ENCODE data around the gene ADCY2. TPM values are rescaled to one million over a fixed set of nuclear protein-coding genes. Genes with fewer than 3 reads are reported as not detected.
"Not testable (repeated sequence)": the region's sequence is repeated elsewhere in the genome, so short reads cannot be mapped to it uniquely, and the experiment has no call there.

ADCY2 gene
- total RNA-seq, 1 donor from 2014 or later = 18.4 TPM

- intact Hi-C loops (cut with DNase I) = no loop called here
- TF ChIP-seq POLR2AphosphoS5 (IDR thresholded peaks at IDR 0.05; ENCODE audit: insufficient read depth in 1 of 2, low read depth in 1 of 2) (no peak), POLR2A (IDR thresholded peaks at IDR 0.05) (no peak), CTCF (IDR thresholded peaks at IDR 0.05) (no peak)
- Histone ChIP-seq H3K9me3 (no peaks in the 10 kb centered on the region), H3K4me3 (no peak overlapping the region), H3K4me1 (no peaks in the 10 kb centered on the region), H3K36me3 (no peaks in the 10 kb centered on the region), H3K27me3 (no peaks in the 10 kb centered on the region), H3K27ac (no peak overlapping the region)
- DNase-seq (ENCODE audit: extremely low spot score in 2 of 2) = no peak
Observed at GRCh38 chr5:7420510-7421280, 24.8 kb downstream of the ADCY2 start.

DNA sequence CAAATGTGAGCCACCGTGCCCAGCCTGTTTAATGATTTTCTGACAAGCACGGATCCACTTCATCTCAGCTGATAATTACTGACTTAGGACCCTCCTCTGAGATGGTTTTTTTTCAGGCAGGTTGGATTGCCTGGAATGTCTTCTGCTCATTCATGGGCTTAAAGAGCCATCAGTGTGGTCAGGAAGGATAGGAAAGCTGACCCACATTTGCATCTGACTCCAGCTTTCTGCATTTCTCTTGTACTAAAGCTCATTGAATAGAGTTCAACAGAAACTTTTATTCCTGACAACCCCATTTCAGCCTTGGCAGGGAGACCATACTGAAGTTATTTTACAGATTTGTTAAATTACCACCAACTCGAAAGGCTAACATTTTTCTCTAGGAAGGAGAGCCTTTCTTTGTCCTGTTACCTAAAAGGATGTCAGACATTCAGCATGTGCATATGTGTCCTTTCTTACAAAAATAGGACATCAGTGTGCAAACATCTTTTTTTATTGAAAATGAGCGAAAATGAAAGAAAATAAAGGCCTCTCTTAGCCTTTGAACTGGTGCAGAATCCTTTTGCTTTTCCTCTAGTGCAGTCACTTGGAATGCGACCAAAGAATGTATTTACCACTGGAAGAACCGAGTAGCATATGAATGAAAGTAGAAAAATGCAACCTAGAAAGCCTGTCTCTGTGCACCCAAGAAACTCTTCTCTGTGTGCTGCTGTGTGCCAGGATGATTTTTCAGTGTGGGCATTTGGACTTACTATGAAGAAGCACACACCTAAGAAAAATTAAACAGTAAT, 26.6 kb downstream of the ADCY2 start:
- Histone ChIP-seq H3K9me3 (no peaks in the 10 kb centered on the region), H3K27me3 (no peaks in the 10 kb centered on the region), H3K4me3 (no peak overlapping the region), H3K4me1 (no peaks in the 10 kb centered on the region), H3K27ac (no peak overlapping the region), H3K36me3 (no peaks in the 10 kb centered on the region)
- no peak for DNase-seq (ENCODE audit: extremely low spot score in 2 of 2)
- TF ChIP-seq CTCF (IDR thresholded peaks at IDR 0.05) (no peak), POLR2A (IDR thresholded peaks at IDR 0.05) (no peak), POLR2AphosphoS5 (IDR thresholded peaks at IDR 0.05; ENCODE audit: insufficient read depth in 1 of 2, low read depth in 1 of 2) (no peak)
- intact Hi-C loops (cut with DNase I) = no loop called here

- H3K36me3 ChIP-seq; H3K4me3 ChIP-seq; H3K27me3 ChIP-seq; H3K4me1 ChIP-seq; DNase-seq (ENCODE audit: extremely low spot score in 2 of 2); H3K9me3 ChIP-seq; intact Hi-C loops (cut with DNase I); H3K27ac ChIP-seq: not testable (repeated sequence)
Observed at GRCh38 chr5:7423231-7423630, 27.3 kb downstream of the ADCY2 start.

GRCh38 chr5:7425830-7426229, 29.9 kb downstream of the ADCY2 start:
- intact Hi-C loops (cut with DNase I) = no loop called here
- no peak for DNase-seq (ENCODE audit: extremely low spot score in 2 of 2)
- Histone ChIP-seq H3K36me3 (no peaks in the 10 kb centered on the region), H3K4me3 (no peak overlapping the region), H3K4me1 (no peaks in the 10 kb centered on the region), H3K27me3 (no peaks in the 10 kb centered on the region), H3K27ac (no peak overlapping the region), H3K9me3 (no peaks in the 10 kb centered on the region)
- TF ChIP-seq POLR2AphosphoS5 (IDR thresholded peaks at IDR 0.05; ENCODE audit: insufficient read depth in 1 of 2, low read depth in 1 of 2) = no peak
- no peak for TF ChIP-seq CTCF (IDR thresholded peaks at IDR 0.05)
- no peak for TF ChIP-seq POLR2A (IDR thresholded peaks at IDR 0.05)

DNA sequence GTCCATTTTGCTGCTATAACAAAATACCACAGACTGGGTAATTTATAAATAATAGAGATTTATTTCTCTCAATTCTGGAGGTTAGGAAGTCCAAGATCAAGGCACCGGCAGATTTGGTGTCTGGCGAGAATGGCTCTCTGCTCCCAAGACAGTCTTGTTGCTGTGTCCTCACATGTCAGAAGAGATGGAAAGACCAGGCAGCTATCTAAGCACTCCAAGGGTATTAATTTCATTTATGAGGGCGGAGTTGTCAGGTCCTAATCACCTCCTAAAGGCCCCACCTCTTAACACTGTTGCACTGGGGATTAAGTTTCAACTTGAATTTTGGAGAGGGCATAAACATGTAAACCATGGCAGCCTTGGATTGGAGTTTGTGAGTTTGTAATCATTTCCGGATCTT, 30.3 kb downstream of the ADCY2 start:
- Histone ChIP-seq H3K27ac (no peak overlapping the region), H3K4me1 (no peaks in the 10 kb centered on the region), H3K27me3 (no peaks in the 10 kb centered on the region), H3K4me3 (no peak overlapping the region), H3K9me3 (no peaks in the 10 kb centered on the region), H3K36me3 (no peaks in the 10 kb centered on the region)
- DNase-seq (ENCODE audit: extremely low spot score in 2 of 2) = no peak
- TF ChIP-seq CTCF (IDR thresholded peaks at IDR 0.05) (no peak), POLR2AphosphoS5 (IDR thresholded peaks at IDR 0.05; ENCODE audit: insufficient read depth in 1 of 2, low read depth in 1 of 2) (no peak), POLR2A (IDR thresholded peaks at IDR 0.05) (no peak)
- intact Hi-C loops (cut with DNase I) = no loop called here
